Bronchial epithelial cell (primary cell): Measurements from ENCODE around the gene ZFP92. TPM values are rescaled to one million over a fixed set of nuclear protein-coding genes. Genes with fewer than 3 reads are reported as not detected.
A peak's percentile ranks its signal among the peaks of the same experiment; 100 is the strongest.
"Not testable (repeated sequence)": the region's sequence is repeated elsewhere in the genome, so short reads cannot be mapped to it uniquely, and the experiment has no call there.

Experiments
- DNase-seq: peaks from one replicate; pipeline ENCODE4 v3.0.0-alpha.2; 2010; ENCODE audit warnings: low read depth
- FAIRE-seq: peaks from 2 replicates; lab custom pipeline; 2011; peaks lifted over from hg19 to GRCh38; lab: Jason Lieb, UNC
- H3K27me3 ChIP-seq: 2 replicates; pipeline ENCODE4 v1.5.1; 2011; ENCODE audit warnings: low read length; ENCODE audit not compliant: control insufficient read depth, insufficient read depth
- H3K36me3 ChIP-seq: 2 replicates; pipeline ENCODE4 v1.5.1; 2011; ENCODE audit warnings: low read length; ENCODE audit not compliant: control insufficient read depth, insufficient read depth
- H3K4me3 ChIP-seq: 2 replicates; pipeline ENCODE4 v1.5.1; 2011; ENCODE audit warnings: mild to moderate bottlenecking, low read depth, low read length, control low read depth
- CTCF ChIP-seq: IDR thresholded peaks from 2 replicates; pipeline ENCODE4 v1.5.1; 2011; ENCODE audit warnings: mild to moderate bottlenecking, moderate library complexity, low read length, control low read depth, inconsistent platforms; ENCODE audit not compliant: insufficient read depth, severe bottlenecking
- total RNA-seq: library from RNA; depleted of rRNA; stranded (reverse); fragments of >200 nt; gene quantifications from 2 replicates; pipeline ENCODE4 v1.2.1, GENCODE V29; 2014

Gene ZFP92
- total RNA-seq, 1 donor from 2014 or later = 0.53 TPM

GRCh38 chrX:153397256-153397960 lies 13.9 kb upstream of the ZFP92 start:
- H3K27me3 ChIP-seq = no peaks in the 10 kb centered on the region
- no peak for TF ChIP-seq CTCF
- no peak for FAIRE-seq
- no peak for DNase-seq
- no peaks in the 10 kb centered on the region for H3K36me3 ChIP-seq
- no peak overlapping the region for H3K4me3 ChIP-seq

- Histone ChIP-seq H3K4me3 (no peak overlapping the region), H3K36me3 (no peaks in the 10 kb centered on the region), H3K27me3 (no peaks in the 10 kb centered on the region)
- no peak for TF ChIP-seq CTCF
- FAIRE-seq (no peak), DNase-seq (no peak)
Measured at GRCh38 chrX:153398275-153398960, 12.9 kb upstream of the ZFP92 start.

GRCh38 chrX:153400146-153401132 lies 10.8 kb upstream of the ZFP92 start:
- no peak for FAIRE-seq
- Histone ChIP-seq H3K4me3 (no peak overlapping the region), H3K36me3 (no peaks in the 10 kb centered on the region), H3K27me3 (no peaks in the 10 kb centered on the region)
- DNase-seq = no peak
- TF ChIP-seq CTCF = peak; percentile 63

- Histone ChIP-seq H3K4me3 (no peak within 1 kb of the TSS), H3K27me3 (no peaks in the 10 kb centered on the region), H3K36me3 (no peaks in the 10 kb centered on the region)
- DNase-seq (no peak), FAIRE-seq (no peak)
- no peak for TF ChIP-seq CTCF
Measured at GRCh38 chrX:153401133-153401764, 10.0 kb upstream of the ZFP92 start, which contains the start of gene PNMA6E. Gene PNMA6E, minus strand, starts transcription at chrX:153401350. Its CDS starts 2,501 bp downstream, at chrX:153398849.

GRCh38 chrX:153404333-153404732 lies 6.9 kb upstream of the ZFP92 start:
- not testable (repeated sequence) for H3K4me3 ChIP-seq, FAIRE-seq, H3K36me3 ChIP-seq, DNase-seq, H3K27me3 ChIP-seq
